Hepatocyte (in vitro differentiated cells): ENCODE measurements around the gene CRIM1. TPM values are rescaled to one million over a fixed set of nuclear protein-coding genes. Genes with fewer than 3 reads are reported as not detected.

Source experiments
- DNase-seq: peaks from one replicate; pipeline ENCODE4 v3.0.0-alpha.2; 2016; ENCODE audit warnings: low spot score
- H2AFZ ChIP-seq: fragments of 200-600 bp; sonication (generic); 2 replicates; pipeline ENCODE4 v1.6.0; 2016; ENCODE audit warnings: antibody characterized with exemption, mild to moderate bottlenecking
- H3K27ac ChIP-seq: fragments of 200-600 bp; sonication (generic); 2 replicates; pipeline ENCODE4 v1.5.1; 2016; ENCODE audit warnings: mild to moderate bottlenecking
- H3K27me3 ChIP-seq: fragments of 200-600 bp; sonication (generic); 2 replicates; pipeline ENCODE4 v1.6.1; 2016
- H3K36me3 ChIP-seq: fragments of 200-600 bp; sonication (generic); replicated peaks from 2 replicates; pipeline ENCODE4 v1.5.1; 2016; ENCODE audit warnings: low read depth; ENCODE audit not compliant: insufficient read depth
- H3K4me1 ChIP-seq: fragments of 200-600 bp; sonication (generic); 2 replicates; pipeline ENCODE4 v1.5.1; 2016; ENCODE audit warnings: mild to moderate bottlenecking, moderate library complexity; ENCODE audit not compliant: insufficient read depth
- H3K4me2 ChIP-seq: fragments of 200-600 bp; sonication (generic); 2 replicates; pipeline ENCODE4 v1.6.0; 2016
- H3K4me3 ChIP-seq: fragments of 200-600 bp; sonication (generic); 2 replicates; pipeline ENCODE4 v1.5.1; 2016; ENCODE audit warnings: mild to moderate bottlenecking
- H3K79me2 ChIP-seq: fragments of 200-600 bp; sonication (generic); 2 replicates; pipeline ENCODE4 v1.6.0; 2017; ENCODE audit warnings: mild to moderate bottlenecking
- H3K9me2 ChIP-seq: fragments of 200-600 bp; sonication (generic); replicated peaks from 2 replicates; pipeline ENCODE4 v1.6.0; 2017; ENCODE audit warnings: mild to moderate bottlenecking; ENCODE audit not compliant: insufficient read depth
- H3K9me3 ChIP-seq: fragments of 200-600 bp; sonication (generic); 2 replicates; pipeline ENCODE4 v1.5.1; 2016; ENCODE audit warnings: low read depth, mild to moderate bottlenecking
- H4K20me1 ChIP-seq: fragments of 200-600 bp; sonication (generic); 2 replicates; pipeline ENCODE4 v1.6.0; 2016; ENCODE audit warnings: mild to moderate bottlenecking; ENCODE audit not compliant: insufficient read depth, poor library complexity, severe bottlenecking
- EZH2 ChIP-seq: fragments of 200-600 bp; sonication (generic); IDR thresholded peaks from 2 replicates; pipeline ENCODE4 v1.6.1; 2016; ENCODE audit warnings: antibody characterized with exemption, mild to moderate bottlenecking, borderline replicate concordance
- EZH2phosphoT487 ChIP-seq: fragments of 200-600 bp; sonication (generic); IDR thresholded peaks from one replicate; pipeline ENCODE4 v1.6.1; 2018; ENCODE audit warnings: antibody characterized with exemption, mild to moderate bottlenecking, low read depth, moderate library complexity; ENCODE audit not compliant: unreplicated experiment, severe bottlenecking
- WGBS: methylation state at CpG from one replicate; pipeline ENCODE4 v1.1.6; 2016; ENCODE audit warnings: low lambda C conversion rate; ENCODE audit errors: missing lambda C conversion rate; 5-methylcytosine and 5-hydroxymethylcytosine counted together
- polyA plus RNA-seq: library from polyadenylated mRNA; unstranded; fragments of >200 nt; fragmentation: Nextera tagmentation; extraction: Ambion mirVana; gene quantifications from 2 replicates; pipeline ENCODE4 v1.2.1, GENCODE V29; 2016
- total RNA-seq: library from RNA; depleted of rRNA; stranded (reverse); fragments of >200 nt; gene quantifications from 2 replicates; pipeline ENCODE4 v1.2.3, GENCODE V29; 2014
- TF ChIP-seq, protein P1 (sequence below): fragments of 200-600 bp; sonication (generic); IDR thresholded peaks from 2 replicates; pipeline ENCODE4 v1.5.1; 2016; ENCODE audit warnings: antibody characterized with exemption, mild to moderate bottlenecking; ENCODE audit not compliant: poor library complexity

Gene CRIM1
- total and polyA plus RNA-seq, 2 experiments from 2014 or later = 23.0 to 40.8 TPM

DNA sequence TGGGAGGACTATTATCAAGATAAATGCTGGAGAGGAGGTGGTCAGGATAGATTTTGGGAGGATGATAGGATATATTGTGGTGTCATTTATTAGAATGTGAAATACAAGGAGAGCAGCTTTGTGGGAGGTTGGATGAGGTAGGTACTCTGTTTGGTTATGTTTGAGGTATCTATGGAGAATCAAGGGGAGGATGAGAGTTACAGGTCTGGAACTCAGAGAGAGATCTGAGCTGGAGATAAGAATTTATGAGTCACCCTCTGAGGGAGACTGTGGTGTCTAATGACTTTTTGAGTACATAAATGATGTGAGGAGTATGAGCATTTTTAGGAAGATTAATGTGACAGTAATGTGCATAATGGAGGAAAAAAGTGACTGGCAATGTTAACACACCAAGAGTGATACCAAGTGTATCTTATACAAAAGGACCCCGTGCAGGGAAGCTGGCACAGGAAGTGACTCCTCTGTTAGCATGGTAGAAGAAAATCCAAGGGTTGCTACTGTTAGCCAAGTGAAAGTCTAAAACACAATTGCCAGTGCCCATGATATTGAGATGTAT, 48.2 kb downstream of the CRIM1 start:
- Histone ChIP-seq H3K79me2 (peaks cover 51% of the 10 kb centered on the region), H4K20me1 (no peaks in the 10 kb centered on the region), H3K36me3 (no peaks in the 10 kb centered on the region), H3K4me1 (no peaks in the 10 kb centered on the region), H3K27me3 (no peaks in the 10 kb centered on the region), H3K4me3 (no peak overlapping the region), H3K27ac (peak overlapping the region; percentile 16), H3K9me3 (no peaks in the 10 kb centered on the region), H3K4me2 (no peak overlapping the region), H2AFZ (no peak overlapping the region), H3K9me2 (no peaks in the 10 kb centered on the region)
- no peak for DNase-seq
- TF ChIP-seq EZH2 = no peak
- TF ChIP-seq EZH2phosphoT487 = no peak
- TF ChIP-seq, protein P1, sequence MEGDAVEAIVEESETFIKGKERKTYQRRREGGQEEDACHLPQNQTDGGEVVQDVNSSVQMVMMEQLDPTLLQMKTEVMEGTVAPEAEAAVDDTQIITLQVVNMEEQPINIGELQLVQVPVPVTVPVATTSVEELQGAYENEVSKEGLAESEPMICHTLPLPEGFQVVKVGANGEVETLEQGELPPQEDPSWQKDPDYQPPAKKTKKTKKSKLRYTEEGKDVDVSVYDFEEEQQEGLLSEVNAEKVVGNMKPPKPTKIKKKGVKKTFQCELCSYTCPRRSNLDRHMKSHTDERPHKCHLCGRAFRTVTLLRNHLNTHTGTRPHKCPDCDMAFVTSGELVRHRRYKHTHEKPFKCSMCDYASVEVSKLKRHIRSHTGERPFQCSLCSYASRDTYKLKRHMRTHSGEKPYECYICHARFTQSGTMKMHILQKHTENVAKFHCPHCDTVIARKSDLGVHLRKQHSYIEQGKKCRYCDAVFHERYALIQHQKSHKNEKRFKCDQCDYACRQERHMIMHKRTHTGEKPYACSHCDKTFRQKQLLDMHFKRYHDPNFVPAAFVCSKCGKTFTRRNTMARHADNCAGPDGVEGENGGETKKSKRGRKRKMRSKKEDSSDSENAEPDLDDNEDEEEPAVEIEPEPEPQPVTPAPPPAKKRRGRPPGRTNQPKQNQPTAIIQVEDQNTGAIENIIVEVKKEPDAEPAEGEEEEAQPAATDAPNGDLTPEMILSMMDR = no peak
- WGBS = 85% methylated on average over 1 of the region's 1 CpG

DNA sequence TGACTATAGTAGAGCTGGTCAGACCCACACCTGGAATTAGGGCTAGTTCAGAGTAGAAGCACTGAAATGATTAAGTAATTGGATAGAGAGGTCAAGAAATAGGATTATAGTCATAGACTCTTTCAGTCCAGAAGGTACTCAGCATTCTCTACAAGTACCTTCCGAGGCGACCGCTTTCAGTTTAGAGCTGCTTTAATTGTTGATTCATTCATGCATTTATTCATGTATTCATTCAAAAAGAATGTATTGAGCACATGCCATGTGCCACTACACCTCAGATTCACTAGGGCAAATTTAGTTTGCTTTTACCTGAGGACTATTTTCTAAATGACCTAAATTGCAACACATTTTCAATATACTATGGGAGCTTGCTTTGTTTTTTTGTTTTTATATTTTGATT, 48.7 kb downstream of the CRIM1 start:
- Histone ChIP-seq H3K79me2 (peaks cover 49% of the 10 kb centered on the region), H3K4me2 (no peak overlapping the region), H3K9me2 (no peaks in the 10 kb centered on the region), H3K27ac (no peak overlapping the region), H4K20me1 (no peaks in the 10 kb centered on the region), H3K36me3 (no peaks in the 10 kb centered on the region), H3K4me1 (no peaks in the 10 kb centered on the region), H3K9me3 (no peaks in the 10 kb centered on the region), H3K27me3 (no peaks in the 10 kb centered on the region), H2AFZ (no peak overlapping the region), H3K4me3 (no peak overlapping the region)
- no peak for DNase-seq
- TF ChIP-seq EZH2 = no peak
- TF ChIP-seq, protein P1 = no peak
- no peak for TF ChIP-seq EZH2phosphoT487
- WGBS = 98% methylated on average over 3 of the region's 3 CpGs

- H3K27me3 ChIP-seq = no peaks in the 10 kb centered on the region
- H3K27ac ChIP-seq = no peak overlapping the region
- no peaks in the 10 kb centered on the region for H3K9me2 ChIP-seq
- TF ChIP-seq, protein P1 = no peak
- no peak for TF ChIP-seq EZH2
- no peak for TF ChIP-seq EZH2phosphoT487
- no peaks in the 10 kb centered on the region for H3K9me3 ChIP-seq
- no peak overlapping the region for H3K4me2 ChIP-seq
- H4K20me1 ChIP-seq = no peaks in the 10 kb centered on the region
- no peak overlapping the region for H3K4me3 ChIP-seq
- no peak overlapping the region for H2AFZ ChIP-seq
- H3K4me1 ChIP-seq = no peaks in the 10 kb centered on the region
- H3K79me2 ChIP-seq = peaks cover 44% of the 10 kb centered on the region
- H3K36me3 ChIP-seq = no peaks in the 10 kb centered on the region
- DNase-seq = no peak
- WGBS = 92% methylated on average over 5 of the region's 5 CpGs
Measured at GRCh38 chr2:36404754-36405153, 49.2 kb downstream of the CRIM1 start.

GRCh38 chr2:36405183-36405582, 49.6 kb downstream of the CRIM1 start:
- H3K36me3 ChIP-seq = no peaks in the 10 kb centered on the region
- H4K20me1 ChIP-seq = no peaks in the 10 kb centered on the region
- H3K4me3 ChIP-seq = no peak overlapping the region
- WGBS = 92% methylated on average over 5 of the region's 5 CpGs
- H3K79me2 ChIP-seq = peaks cover 44% of the 10 kb centered on the region
- no peaks in the 10 kb centered on the region for H3K9me3 ChIP-seq
- TF ChIP-seq EZH2phosphoT487 (no peak), EZH2 (no peak)
- TF ChIP-seq, protein P1 = no peak
- H3K9me2 ChIP-seq = no peaks in the 10 kb centered on the region
- no peak overlapping the region for H3K27ac ChIP-seq
- H3K4me1 ChIP-seq = no peaks in the 10 kb centered on the region
- no peaks in the 10 kb centered on the region for H3K27me3 ChIP-seq
- no peak overlapping the region for H2AFZ ChIP-seq
- H3K4me2 ChIP-seq = no peak overlapping the region
- no peak for DNase-seq
